B cell (primary cell): Measurements from ENCODE around the gene STK38L. TPM values are rescaled to one million over a fixed set of nuclear protein-coding genes. Genes with fewer than 3 reads are reported as not detected.
"Not testable (repeated sequence)": the region's sequence is repeated elsewhere in the genome, so short reads cannot be mapped to it uniquely, and the experiment has no call there.

Experiments used
- ATAC-seq: fragments of 200-7000 bp; cut with Tn5 transposase; one replicate; pipeline ENCODE4 v1.10.0; 2021; ENCODE audit warnings: low read depth, mild to moderate bottlenecking, moderate number of reproducible peaks, moderate library complexity
- CTCF ChIA-PET: fragments of 350-600 bp; sonication (Branson Sonifier 250); formaldehyde crosslinking; loops from one replicate; lab custom pipeline; 2021; ENCODE audit warnings: antibody characterized with exemption, inconsistent platforms; lab: Charles Lee
- POLR2A ChIA-PET: fragments of 350-600 bp; sonication (Branson Sonifier 250); formaldehyde crosslinking; loops from one replicate; lab custom pipeline; 2021; ENCODE audit warnings: antibody characterized with exemption; lab: Charles Lee
- DNase-seq: peaks from one replicate; pipeline ENCODE4 v3.0.0; 2013
- H2AFZ ChIP-seq: 2 replicates; pipeline ENCODE4 v1.6.1; 2012; ENCODE audit warnings: mild to moderate bottlenecking, low read depth, low read length; ENCODE audit not compliant: insufficient read depth, poor library complexity, severe bottlenecking
- H3K27ac ChIP-seq, 2 donors: 1 replicate in 1 of 2; 2 replicates in 1 of 2; pipeline ENCODE4 v1.5.1; 2012 to 2013; ENCODE audit warnings: low read length in 2 of 2, mild to moderate bottlenecking in 2 of 2, moderate library complexity in 1 of 2
- H3K27me3 ChIP-seq, 4 experiments: fragments of 200-600 bp in 1 of 4; sonication (generic) in 1 of 4; replicated peaks in 1 of 4; 1 replicate in 2 of 4; 2 replicates in 2 of 4; pipeline versions ENCODE4 v1.6.1 to v1.7.0; 2013 to 2016; ENCODE audit warnings: low read length in 3 of 4, mild to moderate bottlenecking in 2 of 4, mixed read lengths in 1 of 4, moderate library complexity in 1 of 4; ENCODE audit not compliant: insufficient read depth in 4 of 4, control insufficient read depth in 3 of 4; ENCODE audit errors: control extremely low read depth in 1 of 4
- H3K36me3 ChIP-seq, 2 experiments: replicated peaks in 1 of 2; 1 replicate in 1 of 2; 2 replicates in 1 of 2; pipeline versions ENCODE4 v1.6.1 to v1.7.1; 2013; ENCODE audit warnings: low read length in 1 of 2; ENCODE audit not compliant: insufficient read depth in 2 of 2, control insufficient read depth in 1 of 2; ENCODE audit errors: control extremely low read depth in 1 of 2, extremely low read depth in 1 of 2
- H3K4me1 ChIP-seq, 2 donors: fragments of 200-600 bp in 1 of 2; sonication (generic) in 1 of 2; 1 replicate in 1 of 2; 2 replicates in 1 of 2; pipeline versions ENCODE4 v1.5.1 to v1.6.1; 2013 to 2017; ENCODE audit warnings: low read length in 2 of 2; ENCODE audit not compliant: control insufficient read depth in 2 of 2, insufficient read depth in 2 of 2
- H3K4me2 ChIP-seq: replicated peaks from 2 replicates; pipeline ENCODE3; 2012; ENCODE audit warnings: mild to moderate bottlenecking, low read depth, low read length; ENCODE audit not compliant: poor library complexity, severe bottlenecking
- H3K4me3 ChIP-seq, 5 experiments: fragments of 200-600 bp in 1 of 5; sonication (generic) in 1 of 5; 1 replicate in 3 of 5; 2 replicates in 2 of 5; pipeline versions ENCODE4 v1.5.1 to v1.7.0; 2011 to 2016; ENCODE audit warnings: low read length in 4 of 5, mild to moderate bottlenecking in 4 of 5, low read depth in 2 of 5, control low read depth in 1 of 5, moderate library complexity in 1 of 5; ENCODE audit not compliant: insufficient read depth in 1 of 5; ENCODE audit errors: control extremely low read depth in 1 of 5, extremely low read depth in 1 of 5
- H3K79me2 ChIP-seq: fragments of 200-600 bp; sonication (generic); one replicate; pipeline ENCODE4 v1.6.0; 2016; ENCODE audit warnings: low read length; ENCODE audit not compliant: control insufficient read depth, insufficient read depth
- H3K9ac ChIP-seq: fragments of 200-600 bp; sonication (generic); 2 replicates; pipeline ENCODE4 v1.6.1; 2017; ENCODE audit warnings: mild to moderate bottlenecking, low read length, moderate library complexity
- H3K9me3 ChIP-seq, 3 donors: one replicate each; pipeline versions ENCODE4 v1.6.1 to v1.7.1; 2013; ENCODE audit warnings: low read length in 2 of 3; ENCODE audit not compliant: control insufficient read depth in 2 of 3, insufficient read depth in 1 of 3; ENCODE audit errors: control extremely low read depth in 1 of 3
- H4K20me1 ChIP-seq: 2 replicates; pipeline ENCODE4 v1.6.0; 2012; ENCODE audit warnings: mild to moderate bottlenecking, low read length; ENCODE audit not compliant: insufficient read depth, control insufficient read depth, poor library complexity, severe bottlenecking
- H3K27ac Mint-ChIP-seq: one replicate; pipeline ENCODE4 v1.8.0; 2021; ENCODE audit warnings: mixed read lengths
- H3K27me3 Mint-ChIP-seq: one replicate; pipeline ENCODE4 v1.8.0; 2021; ENCODE audit warnings: mixed read lengths
- H3K4me1 Mint-ChIP-seq: one replicate; pipeline ENCODE4 v1.8.0; 2021; ENCODE audit warnings: mixed read lengths
- H3K4me3 Mint-ChIP-seq: one replicate; pipeline ENCODE4 v1.8.0; 2021; ENCODE audit warnings: mixed read lengths
- H3K9me3 Mint-ChIP-seq: one replicate; pipeline ENCODE4 v1.8.0; 2022; ENCODE audit warnings: mixed read lengths; ENCODE audit not compliant: insufficient read depth
- CTCF ChIP-seq: fragments of 200-600 bp; IDR thresholded peaks from one replicate; pipeline ENCODE4 v1.8.0; 2022; ENCODE audit warnings: antibody characterized with exemption, mild to moderate bottlenecking
- EZH2 ChIP-seq: IDR thresholded peaks from 2 replicates; pipeline ENCODE4 v1.6.1; 2012; ENCODE audit warnings: borderline replicate concordance, low read depth, mild to moderate bottlenecking, moderate library complexity, low read length; ENCODE audit not compliant: insufficient read depth, poor library complexity, severe bottlenecking
- WGBS: methylation state at CpG from one replicate; pipeline ENCODE4 v1.1.5; 2013; ENCODE audit warnings: missing lambda C conversion rate; ENCODE audit not compliant: insufficient coverage; 5-methylcytosine and 5-hydroxymethylcytosine counted together
- intact Hi-C: fragments of 100-400 bp; cut with micrococcal nuclease; formaldehyde crosslinking; loops from one replicate; pipeline ENCODE4 v1.10.0; 2022
- polyA plus RNA-seq: library from polyadenylated mRNA; depleted of rRNA; stranded (reverse); fragments of >200 nt; gene quantifications from 2 replicates; pipeline ENCODE4 v1.2.3, GENCODE V29; 2012
- total RNA-seq, 2 donors: library from RNA; stranded (reverse); fragments of 120-200 nt in 1 of 2; gene quantifications; 1 replicate in 1 of 2; 2 replicates in 1 of 2; pipeline versions ENCODE4 v1.2.3 to v1.2.4, GENCODE V29; 2013 to 2022

STK38L gene
- total and polyA plus RNA-seq, 2 donors (not counting 1 experiment from before 2014, with no cell fraction given) = 5.5 to 21.2 TPM

- Mint-ChIP-seq H3K27ac (no peak overlapping the region), H3K4me1 (peaks cover 2% of the 10 kb centered on the region), H3K9me3 (peaks cover 4% of the 10 kb centered on the region), H3K27me3 (no peaks in the 10 kb centered on the region), H3K4me3 (no peak overlapping the region)
- POLR2A ChIA-PET = no interaction called here
- H3K36me3 ChIP-seq = no peaks in the 10 kb centered on the region
- no peak overlapping the region for H3K9ac ChIP-seq
- intact Hi-C loops = no loop called here
- H3K4me2 ChIP-seq = no peak overlapping the region
- no peaks in the 10 kb centered on the region for H3K4me1 ChIP-seq
- TF ChIP-seq CTCF = no peak
- TF ChIP-seq EZH2 = no peak
- H3K9me3 ChIP-seq = no peaks in the 10 kb centered on the region
- H3K4me3 ChIP-seq = no peak overlapping the region
- DNase-seq (no peak), ATAC-seq (no peak)
- 24% methylated on average over 1 of the region's 1 CpG for WGBS
- H3K27ac ChIP-seq = no peak overlapping the region
- no peaks in the 10 kb centered on the region for H3K27me3 ChIP-seq
- CTCF ChIA-PET = no interaction called here
- no peaks in the 10 kb centered on the region for H4K20me1 ChIP-seq
- no peaks in the 10 kb centered on the region for H3K79me2 ChIP-seq
- H2AFZ ChIP-seq = no peak overlapping the region
Measured at GRCh38 chr12:27229367-27229766, 14.7 kb upstream of the STK38L start.

- H3K4me1 ChIP-seq, DNase-seq, H3K27me3 Mint-ChIP-seq, H3K9me3 ChIP-seq, H3K9me3 Mint-ChIP-seq, H3K79me2 ChIP-seq, H3K4me1 Mint-ChIP-seq, H3K4me3 Mint-ChIP-seq, H3K36me3 ChIP-seq, H3K4me3 ChIP-seq, intact Hi-C loops, H3K27ac Mint-ChIP-seq, H4K20me1 ChIP-seq, H3K4me2 ChIP-seq, POLR2A ChIA-PET, H2AFZ ChIP-seq, H3K27ac ChIP-seq, ATAC-seq, H3K9ac ChIP-seq, H3K27me3 ChIP-seq: not testable (repeated sequence)
- CTCF ChIA-PET = interaction anchor here (1.0 kb wide), 1 partner anchor 12 kb away, joined by 3 read pairs; the partner anchor contains the start of gene STK38L
- 100% methylated on average over 2 of the region's 4 CpGs for WGBS
Measured at GRCh38 chr12:27231374-27231773, 12.7 kb upstream of the STK38L start.
